Activated CD8-positive, alpha-beta memory T cell treated with anti-CD3 and anti-CD28 coated beads, Interleukin-2, amount 50 U/mL, for 24 hours (primary cell): Measurements from ENCODE around the gene NKX6-2.
"Not testable (repeated sequence)": the region's sequence is repeated elsewhere in the genome, so short reads cannot be mapped to it uniquely, and the experiment has no call there.

Experiments
- DNase-seq: peaks from one replicate; pipeline ENCODE4 v3.0.0-alpha.2; 2020; ENCODE audit errors: extremely low read depth

The NKX6-2 gene

GRCh38 chr10:132797986-132798385 is 12.0 kb upstream of the NKX6-2 start:
- not testable (repeated sequence) for DNase-seq

GRCh38 chr10:132796846-132797245 is 10.9 kb upstream of the NKX6-2 start:
- no peak for DNase-seq

GRCh38 chr10:132793871-132794849 is 8.2 kb upstream of the NKX6-2 start:
- no peak for DNase-seq

- no peak for DNase-seq
Measured at GRCh38 chr10:132793213-132793612, 7.3 kb upstream of the NKX6-2 start.

- DNase-seq = no peak
Measured at GRCh38 chr10:132792796-132793195, 6.8 kb upstream of the NKX6-2 start.

- not testable (repeated sequence) for DNase-seq
Measured at GRCh38 chr10:132792099-132792498, 6.2 kb upstream of the NKX6-2 start.

- no peak for DNase-seq
Measured at GRCh38 chr10:132790934-132791829, 5.2 kb upstream of the NKX6-2 start.

- no peak for DNase-seq
Measured at GRCh38 chr10:132790470-132790869, 4.5 kb upstream of the NKX6-2 start.

GRCh38 chr10:132789659-132790148 is 3.8 kb upstream of the NKX6-2 start:
- no peak for DNase-seq

GRCh38 chr10:132788831-132789219 is 2.9 kb upstream of the NKX6-2 start:
- DNase-seq = no peak

GRCh38 chr10:132788180-132788830 is 2.4 kb upstream of the NKX6-2 start:
- no peak for DNase-seq

- DNase-seq = no peak
Measured at GRCh38 chr10:132787495-132788179, 1.7 kb upstream of the NKX6-2 start.

GRCh38 chr10:132786884-132787494 is 1.0 kb upstream of the NKX6-2 start:
- DNase-seq = no peak

GRCh38 chr10:132786476-132786883 is 533 bp upstream of the NKX6-2 start:
- no peak for DNase-seq

GRCh38 chr10:132784866-132785722 is 853 bp downstream of the NKX6-2 start:
- no peak for DNase-seq

- DNase-seq = no peak
Measured at GRCh38 chr10:132783940-132784865, 1.7 kb downstream of the NKX6-2 start.

GRCh38 chr10:132783165-132783939 is 2.6 kb downstream of the NKX6-2 start:
- no peak for DNase-seq

- DNase-seq = no peak
Measured at GRCh38 chr10:132781556-132781955, 4.4 kb downstream of the NKX6-2 start.
